Colonic mucosa (tissue), 4 donors: ENCODE results near the gene COPS8. TPM values are rescaled to one million over a fixed set of nuclear protein-coding genes. Genes with fewer than 3 reads are reported as not detected.

Experiments
- DNase-seq: peaks from one replicate; pipeline ENCODE4 v3.0.0-alpha.2; 2020
- H3K27ac ChIP-seq: fragments of 200-600 bp; one replicate; pipeline ENCODE4 v1.8.0; 2021
- H3K27me3 ChIP-seq: fragments of 200-600 bp; one replicate; pipeline ENCODE4 v1.8.0; 2021
- H3K36me3 ChIP-seq: fragments of 200-600 bp; one replicate; pipeline ENCODE4 v1.8.0; 2021
- H3K4me1 ChIP-seq: fragments of 200-600 bp; one replicate; pipeline ENCODE4 v1.8.0; 2021; ENCODE audit warnings: mild to moderate bottlenecking
- H3K4me3 ChIP-seq: fragments of 200-600 bp; one replicate; pipeline ENCODE4 v1.8.0; 2021
- H3K9ac ChIP-seq, 2 donors: one replicate each; pipeline ENCODE4 v1.7.0; 2013; ENCODE audit warnings: control low read depth in 2 of 2, low read depth in 2 of 2, low read length in 2 of 2
- H3K9me3 ChIP-seq: fragments of 200-600 bp; one replicate; pipeline ENCODE4 v1.8.0; 2021
- CTCF ChIP-seq: fragments of 200-600 bp; IDR thresholded peaks from one replicate; pipeline ENCODE4 v1.8.0; 2022; ENCODE audit warnings: antibody characterized with exemption, mild to moderate bottlenecking
- intact Hi-C: fragments of 100-400 bp; cut with DNase I; formaldehyde crosslinking; loops from one replicate; pipeline ENCODE4 v1.14.1; 2022
- total RNA-seq, 2 donors: library from RNA; stranded (reverse); fragmentation: NEBNext Ultra II Directional in 1 of 2; extraction: Animal tissue kit (Norgen Biotek cat#: 25700) in 1 of 2; gene quantifications; one replicate each; pipeline ENCODE4 v1.2.1, GENCODE V29; 2021
- donor health status: healthy.
- donor health status: DM: no; HTN: no; CAD: no.
- donor health status: DM: no; HTN: no; CAD: no.

The COPS8 gene
- total RNA-seq, 2 donors from 2014 or later = 28.2 to 28.4 TPM

- H3K36me3 ChIP-seq = no peaks in the 10 kb centered on the region
- H3K9ac ChIP-seq = no peak overlapping the region
- no peaks in the 10 kb centered on the region for H3K27me3 ChIP-seq
- intact Hi-C loops = no loop called here
- H3K27ac ChIP-seq = no peak overlapping the region
- H3K4me1 ChIP-seq = no peaks in the 10 kb centered on the region
- no peak overlapping the region for H3K4me3 ChIP-seq
- no peaks in the 10 kb centered on the region for H3K9me3 ChIP-seq
- DNase-seq = no peak
- no peak for TF ChIP-seq CTCF
These were observed 32.3 kb downstream of the COPS8 start for GRCh38 chr2:237118025-237118424.

- no peak for DNase-seq
These were observed 33.0 kb downstream of the COPS8 start for GRCh38 chr2:237118561-237119155.

GRCh38 chr2:237120916-237121315 lies 35.2 kb downstream of the COPS8 start:
- no peak overlapping the region for H3K27ac ChIP-seq
- intact Hi-C loops = loop anchor here (10.0 kb wide), 1 partner anchor 454 kb away; no protein-coding TSS in a partner anchor

More at GRCh38 chr2:237118561-237119155, 33.0 kb downstream of the COPS8 start:
- intact Hi-C loops = no loop called here
- H3K9ac ChIP-seq = no peak overlapping the region
- H3K4me3 ChIP-seq = no peak overlapping the region
- H3K27me3 ChIP-seq = no peaks in the 10 kb centered on the region
- H3K27ac ChIP-seq = no peak overlapping the region
- no peak for TF ChIP-seq CTCF
- no peaks in the 10 kb centered on the region for H3K9me3 ChIP-seq
- H3K36me3 ChIP-seq = no peaks in the 10 kb centered on the region
- no peaks in the 10 kb centered on the region for H3K4me1 ChIP-seq

GRCh38 chr2:237121321-237121720 lies 35.6 kb downstream of the COPS8 start:
- Histone ChIP-seq H3K9ac (no peak overlapping the region), H3K36me3 (no peaks in the 10 kb centered on the region), H3K27ac (no peak overlapping the region), H3K4me3 (no peak overlapping the region), H3K27me3 (no peaks in the 10 kb centered on the region), H3K9me3 (no peaks in the 10 kb centered on the region), H3K4me1 (no peaks in the 10 kb centered on the region)
- intact Hi-C loops = loop anchor here (10.0 kb wide), 1 partner anchor 453 kb away; no protein-coding TSS in a partner anchor
- no peak for DNase-seq
- TF ChIP-seq CTCF = no peak

More at GRCh38 chr2:237120916-237121315, 35.2 kb downstream of the COPS8 start:
- Histone ChIP-seq H3K9ac (no peak overlapping the region), H3K4me1 (no peaks in the 10 kb centered on the region), H3K36me3 (no peaks in the 10 kb centered on the region), H3K4me3 (no peak overlapping the region), H3K9me3 (no peaks in the 10 kb centered on the region), H3K27me3 (no peaks in the 10 kb centered on the region)
- DNase-seq = no peak
- no peak for TF ChIP-seq CTCF

GRCh38 chr2:237122214-237122666 lies 36.6 kb downstream of the COPS8 start:
- Histone ChIP-seq H3K9me3 (no peaks in the 10 kb centered on the region), H3K4me3 (no peak overlapping the region), H3K27ac (no peak overlapping the region), H3K36me3 (no peaks in the 10 kb centered on the region), H3K27me3 (no peaks in the 10 kb centered on the region), H3K9ac (no peak overlapping the region), H3K4me1 (no peaks in the 10 kb centered on the region)
- intact Hi-C loops = loop anchor here (10.0 kb wide), 1 partner anchor 453 kb away; no protein-coding TSS in a partner anchor
- DNase-seq = peak; percentile 57
- peak; percentile 56 for TF ChIP-seq CTCF
